ENCODE measurements around the gene NCOA1.

Gene NCOA1

GRCh38 chr2:24501813-24502212 lies 10.8 kb downstream of the NCOA1 start:
- no peaks in the 10 kb centered on the region for H3K36me3 ChIP-seq (ENCODE audit: insufficient read depth, low read length)
- H3K4me2 ChIP-seq (ENCODE audit: insufficient read depth, low read length): no peak overlapping the region
- H3K79me2 ChIP-seq (ENCODE audit: insufficient read depth, low read length): peaks cover 66% of the 10 kb centered on the region
- TF ChIP-seq CTCF (IDR thresholded peaks at IDR 0.05; ENCODE audit: borderline replicate concordance, extremely low read depth, low read length, poor library complexity, severe bottlenecking) (no peak), EZH2 (IDR thresholded peaks at IDR 0.05; ENCODE audit: borderline replicate concordance, low read depth, low read length, severe bottlenecking) (no peak)
- H3K27ac ChIP-seq (ENCODE audit: low read length): no peak overlapping the region
- no peak overlapping the region for H3K4me3 ChIP-seq (ENCODE audit: low read depth in 1 of 2, low read length in 2 of 2)
- no peak for ATAC-seq (ENCODE audit: insufficient read depth, low read depth)
- H3K9me3 ChIP-seq (ENCODE audit: insufficient read depth, low read length, severe bottlenecking): no peaks in the 10 kb centered on the region
- no peak overlapping the region for H3K9ac ChIP-seq (ENCODE audit: low read depth, low read length)
- DNase-seq: no peak
- H3K27me3 ChIP-seq (ENCODE audit: insufficient read depth, low read length, poor library complexity): no peaks in the 10 kb centered on the region
- no peak overlapping the region for H2AFZ ChIP-seq (ENCODE audit: low read depth, low read length)
- H4K20me1 ChIP-seq (ENCODE audit: insufficient read depth, low read length): peaks cover 5% of the 10 kb centered on the region; the same call in 1 of the 2 replicates
- no peaks in the 10 kb centered on the region for H3K4me1 ChIP-seq (ENCODE audit: insufficient read depth, low read length)

GRCh38 chr2:24505534-24506275 lies 14.7 kb downstream of the NCOA1 start:
- H3K79me2 ChIP-seq (ENCODE audit: insufficient read depth, low read length): peaks cover 54% of the 10 kb centered on the region
- H2AFZ ChIP-seq (ENCODE audit: low read depth, low read length): no peak overlapping the region
- ATAC-seq (ENCODE audit: insufficient read depth, low read depth) (no peak), DNase-seq (no peak)
- H3K27ac ChIP-seq (ENCODE audit: low read length): no peak overlapping the region
- H3K9me3 ChIP-seq (ENCODE audit: insufficient read depth, low read length, severe bottlenecking): no peaks in the 10 kb centered on the region
- no peaks in the 10 kb centered on the region for H3K4me1 ChIP-seq (ENCODE audit: insufficient read depth, low read length)
- no peaks in the 10 kb centered on the region for H3K27me3 ChIP-seq (ENCODE audit: insufficient read depth, low read length, poor library complexity)
- no peak overlapping the region for H3K4me3 ChIP-seq (ENCODE audit: low read depth in 1 of 2, low read length in 2 of 2)
- peaks cover 7% of the 10 kb centered on the region; the same call in 1 of the 2 replicates for H4K20me1 ChIP-seq (ENCODE audit: insufficient read depth, low read length)
- H3K4me2 ChIP-seq (ENCODE audit: insufficient read depth, low read length): no peak overlapping the region
- H3K9ac ChIP-seq (ENCODE audit: low read depth, low read length): no peak overlapping the region
- H3K36me3 ChIP-seq (ENCODE audit: insufficient read depth, low read length): no peaks in the 10 kb centered on the region
- TF ChIP-seq CTCF (IDR thresholded peaks at IDR 0.05; ENCODE audit: borderline replicate concordance, extremely low read depth, low read length, poor library complexity, severe bottlenecking): no peak
- no peak for TF ChIP-seq EZH2 (IDR thresholded peaks at IDR 0.05; ENCODE audit: borderline replicate concordance, low read depth, low read length, severe bottlenecking)

- no peak for ATAC-seq (ENCODE audit: insufficient read depth, low read depth)
- peaks cover 7% of the 10 kb centered on the region; the same call in 1 of the 2 replicates for H4K20me1 ChIP-seq (ENCODE audit: insufficient read depth, low read length)
- TF ChIP-seq EZH2 (IDR thresholded peaks at IDR 0.05; ENCODE audit: borderline replicate concordance, low read depth, low read length, severe bottlenecking): no peak
- H2AFZ ChIP-seq (ENCODE audit: low read depth, low read length): no peak overlapping the region
- no peaks in the 10 kb centered on the region for H3K27me3 ChIP-seq (ENCODE audit: insufficient read depth, low read length, poor library complexity)
- H3K27ac ChIP-seq (ENCODE audit: low read length): no peak overlapping the region
- H3K4me1 ChIP-seq (ENCODE audit: insufficient read depth, low read length): no peaks in the 10 kb centered on the region
- H3K79me2 ChIP-seq (ENCODE audit: insufficient read depth, low read length): peaks cover 57% of the 10 kb centered on the region
- no peak overlapping the region for H3K9ac ChIP-seq (ENCODE audit: low read depth, low read length)
- no peak overlapping the region for H3K4me3 ChIP-seq (ENCODE audit: low read depth in 1 of 2, low read length in 2 of 2)
- H3K36me3 ChIP-seq (ENCODE audit: insufficient read depth, low read length): no peaks in the 10 kb centered on the region
- DNase-seq: no peak
- no peak overlapping the region for H3K4me2 ChIP-seq (ENCODE audit: insufficient read depth, low read length)
- no peaks in the 10 kb centered on the region for H3K9me3 ChIP-seq (ENCODE audit: insufficient read depth, low read length, severe bottlenecking)
Measured at GRCh38 chr2:24507549-24507948, 16.5 kb downstream of the NCOA1 start.

- ATAC-seq (ENCODE audit: insufficient read depth, low read depth) (no peak), DNase-seq (no peak)
- Histone ChIP-seq H3K4me2 (ENCODE audit: insufficient read depth, low read length) (no peak overlapping the region), H4K20me1 (ENCODE audit: insufficient read depth, low read length) (peaks cover 7% of the 10 kb centered on the region; the same call in 1 of the 2 replicates), H3K4me3 (ENCODE audit: low read depth in 1 of 2, low read length in 2 of 2) (no peak overlapping the region), H3K9ac (ENCODE audit: low read depth, low read length) (no peak overlapping the region), H3K27ac (ENCODE audit: low read length) (no peak overlapping the region), H3K79me2 (ENCODE audit: insufficient read depth, low read length) (peaks cover 54% of the 10 kb centered on the region), H3K9me3 (ENCODE audit: insufficient read depth, low read length, severe bottlenecking) (no peaks in the 10 kb centered on the region), H3K4me1 (ENCODE audit: insufficient read depth, low read length) (no peaks in the 10 kb centered on the region), H3K27me3 (ENCODE audit: insufficient read depth, low read length, poor library complexity) (no peaks in the 10 kb centered on the region), H3K36me3 (ENCODE audit: insufficient read depth, low read length) (no peaks in the 10 kb centered on the region), H2AFZ (ENCODE audit: low read depth, low read length) (no peak overlapping the region)
- no peak for TF ChIP-seq EZH2 (IDR thresholded peaks at IDR 0.05; ENCODE audit: borderline replicate concordance, low read depth, low read length, severe bottlenecking)
- no peak for TF ChIP-seq CTCF (IDR thresholded peaks at IDR 0.05; ENCODE audit: borderline replicate concordance, extremely low read depth, low read length, poor library complexity, severe bottlenecking)
Measured at GRCh38 chr2:24508878-24509277, 17.8 kb downstream of the NCOA1 start.
